Adrenal gland (tissue), 5 donors: ENCODE results near the gene CPXM2.

Source experiments
- POLR2A ChIP-seq, 2 donors: fragments of 450-650 bp; IDR thresholded peaks; one replicate each; pipeline ENCODE4 v1.6.1; 2017; ENCODE audit warnings: antibody characterized with exemption in 2 of 2, mild to moderate bottlenecking in 2 of 2, moderate library complexity in 1 of 2
- TF ChIP-seq, protein P1 (sequence below), 6 experiments: fragments of 450-650 bp in 4 of 6; fragments of 200-600 bp in 2 of 6; sonication (generic) in 1 of 6; IDR thresholded peaks; 1 replicate in 5 of 6; 2 replicates in 1 of 6; pipeline versions ENCODE4 v1.5.1 to v1.8.0; 2016 to 2021; ENCODE audit warnings: antibody characterized with exemption in 6 of 6, mild to moderate bottlenecking in 2 of 6, moderate library complexity in 1 of 6
- donor health status: DM: no; HTN: no; CAD: no.

DNA sequence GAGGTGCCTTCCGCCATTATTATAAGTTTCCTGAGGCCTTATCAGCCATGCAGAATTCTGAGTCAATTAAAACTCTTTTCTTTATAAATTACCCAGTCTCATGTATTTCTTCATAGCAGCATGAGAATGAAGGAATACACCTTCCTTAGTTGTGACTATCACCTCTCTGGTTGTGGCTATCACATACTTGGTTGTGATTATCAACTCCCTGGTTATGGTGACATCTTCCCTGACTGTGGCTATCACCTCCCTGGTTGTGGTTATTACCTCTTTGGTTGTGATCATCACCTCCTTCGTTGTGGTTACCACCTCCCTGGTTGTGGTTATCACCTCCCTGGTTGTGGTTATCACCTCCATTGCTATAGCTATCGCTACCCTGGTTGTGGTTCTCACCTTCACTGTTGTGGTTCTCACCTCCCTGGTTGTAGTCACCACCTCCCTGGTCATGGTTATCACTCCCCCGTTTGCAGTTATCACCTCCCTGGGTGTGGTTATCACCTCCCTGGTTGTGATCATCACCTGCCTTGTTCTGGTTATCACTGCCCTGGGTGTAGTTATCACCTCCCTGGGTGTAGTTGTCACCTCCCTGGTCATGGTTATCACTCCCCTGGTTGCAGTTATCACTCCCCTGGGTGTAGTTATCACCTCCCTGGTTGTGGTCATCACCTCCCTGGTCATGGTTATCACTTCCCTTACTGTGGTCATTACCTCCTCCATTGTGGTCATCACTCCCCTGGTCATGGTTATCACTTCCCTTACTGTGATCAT, 119.5 kb downstream of the CPXM2 start:
- TF ChIP-seq, protein P1, sequence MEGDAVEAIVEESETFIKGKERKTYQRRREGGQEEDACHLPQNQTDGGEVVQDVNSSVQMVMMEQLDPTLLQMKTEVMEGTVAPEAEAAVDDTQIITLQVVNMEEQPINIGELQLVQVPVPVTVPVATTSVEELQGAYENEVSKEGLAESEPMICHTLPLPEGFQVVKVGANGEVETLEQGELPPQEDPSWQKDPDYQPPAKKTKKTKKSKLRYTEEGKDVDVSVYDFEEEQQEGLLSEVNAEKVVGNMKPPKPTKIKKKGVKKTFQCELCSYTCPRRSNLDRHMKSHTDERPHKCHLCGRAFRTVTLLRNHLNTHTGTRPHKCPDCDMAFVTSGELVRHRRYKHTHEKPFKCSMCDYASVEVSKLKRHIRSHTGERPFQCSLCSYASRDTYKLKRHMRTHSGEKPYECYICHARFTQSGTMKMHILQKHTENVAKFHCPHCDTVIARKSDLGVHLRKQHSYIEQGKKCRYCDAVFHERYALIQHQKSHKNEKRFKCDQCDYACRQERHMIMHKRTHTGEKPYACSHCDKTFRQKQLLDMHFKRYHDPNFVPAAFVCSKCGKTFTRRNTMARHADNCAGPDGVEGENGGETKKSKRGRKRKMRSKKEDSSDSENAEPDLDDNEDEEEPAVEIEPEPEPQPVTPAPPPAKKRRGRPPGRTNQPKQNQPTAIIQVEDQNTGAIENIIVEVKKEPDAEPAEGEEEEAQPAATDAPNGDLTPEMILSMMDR (IDR thresholded peaks at IDR 0.05): no peak
- TF ChIP-seq POLR2A (IDR thresholded peaks at IDR 0.05): no peak
